Prostate gland (tissue), 2 donors: ENCODE measurements around the gene PGA5.
"Not testable (repeated sequence)": the region's sequence is repeated elsewhere in the genome, so short reads cannot be mapped to it uniquely, and the experiment has no call there.

Experiments
- CTCF ChIP-seq, 4 experiments: fragments of 200-600 bp in 2 of 4; fragments of 450-650 bp in 2 of 4; sonication (generic) in 2 of 4; IDR thresholded peaks; 1 replicate in 3 of 4; 2 replicates in 1 of 4; pipeline ENCODE4 v1.5.1; 2016 to 2019; ENCODE audit warnings: antibody characterized with exemption in 4 of 4, mild to moderate bottlenecking in 2 of 4, moderate library complexity in 2 of 4
- POLR2AphosphoS5 ChIP-seq: sonication (generic); formaldehyde crosslinking; IDR thresholded peaks from one replicate; pipeline ENCODE4 v1.6.1; 2017; ENCODE audit warnings: antibody characterized with exemption

GRCh38 chr11:61202950-61203746 lies 37.8 kb upstream of the PGA5 start, which contains the start of gene PGA3:
- not testable (repeated sequence) for TF ChIP-seq CTCF (IDR thresholded peaks at IDR 0.05); POLR2AphosphoS5
